Stomach (tissue), 4 donors: ENCODE measurements around the gene CIBAR2.

Experiments
- POLR2A ChIP-seq, 4 donors: fragments of 450-650 bp; IDR thresholded peaks; one replicate each; pipeline ENCODE4 v1.6.1; 2016; ENCODE audit warnings: antibody characterized with exemption in 4 of 4, control low read depth in 2 of 4, mild to moderate bottlenecking in 1 of 4, moderate library complexity in 1 of 4
- POLR2AphosphoS5 ChIP-seq, 3 donors: sonication (generic); formaldehyde crosslinking; IDR thresholded peaks; one replicate each; pipeline ENCODE4 v1.6.1; 2016; ENCODE audit warnings: antibody characterized with exemption in 3 of 3
- TF ChIP-seq, protein P1 (sequence below), 7 experiments: fragments of 450-650 bp in 4 of 7; fragments of 200-600 bp in 3 of 7; sonication (generic) in 3 of 7; IDR thresholded peaks; one replicate each; pipeline ENCODE4 v1.5.1; 2016 to 2019; ENCODE audit warnings: antibody characterized with exemption in 7 of 7, control low read depth in 2 of 7, mild to moderate bottlenecking in 1 of 7

GRCh38 chr16:85065099-85065498 lies 47.2 kb downstream of the CIBAR2 start:
- TF ChIP-seq, protein P1, sequence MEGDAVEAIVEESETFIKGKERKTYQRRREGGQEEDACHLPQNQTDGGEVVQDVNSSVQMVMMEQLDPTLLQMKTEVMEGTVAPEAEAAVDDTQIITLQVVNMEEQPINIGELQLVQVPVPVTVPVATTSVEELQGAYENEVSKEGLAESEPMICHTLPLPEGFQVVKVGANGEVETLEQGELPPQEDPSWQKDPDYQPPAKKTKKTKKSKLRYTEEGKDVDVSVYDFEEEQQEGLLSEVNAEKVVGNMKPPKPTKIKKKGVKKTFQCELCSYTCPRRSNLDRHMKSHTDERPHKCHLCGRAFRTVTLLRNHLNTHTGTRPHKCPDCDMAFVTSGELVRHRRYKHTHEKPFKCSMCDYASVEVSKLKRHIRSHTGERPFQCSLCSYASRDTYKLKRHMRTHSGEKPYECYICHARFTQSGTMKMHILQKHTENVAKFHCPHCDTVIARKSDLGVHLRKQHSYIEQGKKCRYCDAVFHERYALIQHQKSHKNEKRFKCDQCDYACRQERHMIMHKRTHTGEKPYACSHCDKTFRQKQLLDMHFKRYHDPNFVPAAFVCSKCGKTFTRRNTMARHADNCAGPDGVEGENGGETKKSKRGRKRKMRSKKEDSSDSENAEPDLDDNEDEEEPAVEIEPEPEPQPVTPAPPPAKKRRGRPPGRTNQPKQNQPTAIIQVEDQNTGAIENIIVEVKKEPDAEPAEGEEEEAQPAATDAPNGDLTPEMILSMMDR (IDR thresholded peaks at IDR 0.05), result no peak
- TF ChIP-seq POLR2AphosphoS5 (IDR thresholded peaks at IDR 0.05), result no peak
- TF ChIP-seq POLR2A (IDR thresholded peaks at IDR 0.05), result no peak
